SU-DHL-6 (cell line): Measurements from ENCODE around the gene ANKS1A.

Experiments
- H2AFZ ChIP-seq: fragments of 200-600 bp; sonication (generic); 2 replicates; pipeline ENCODE4 v1.6.1; 2014; ENCODE audit warnings: low read depth, mild to moderate bottlenecking, moderate library complexity, mixed read lengths, antibody characterized with exemption, low read length; ENCODE audit not compliant: severe bottlenecking
- H3F3A ChIP-seq: fragments of 200-600 bp; shearing (Covaris generic); 2 replicates; pipeline ENCODE4 v1.6.0; 2016; ENCODE audit warnings: antibody characterized with exemption, mild to moderate bottlenecking; ENCODE audit not compliant: insufficient read depth
- H3K27ac ChIP-seq: fragments of 200-600 bp; sonication (generic); 2 replicates; pipeline ENCODE4 v1.5.1; 2016; ENCODE audit warnings: low read depth, mild to moderate bottlenecking, low read length, moderate library complexity, mixed read lengths
- H3K27me3 ChIP-seq: fragments of 200-600 bp; sonication (generic), shearing (Covaris generic); 2 replicates; pipeline ENCODE4 v1.6.0; 2014; ENCODE audit warnings: mild to moderate bottlenecking, low read length
- H3K36me3 ChIP-seq: fragments of 200-600 bp; sonication (generic); 2 replicates; pipeline ENCODE4 v1.6.1; 2014; ENCODE audit warnings: mild to moderate bottlenecking, low read length, mixed read lengths
- H3K4me2 ChIP-seq: fragments of 300-600, 200-600 bp; shearing (Covaris generic), sonication (generic); 2 replicates; pipeline ENCODE4 v1.6.0; 2014; ENCODE audit warnings: low read length, low read depth, mild to moderate bottlenecking; ENCODE audit not compliant: poor library complexity, severe bottlenecking
- H3K4me3 ChIP-seq: fragments of 200-600 bp; sonication (generic); 2 replicates; pipeline ENCODE4 v1.5.1; 2014; ENCODE audit warnings: antibody characterized with exemption, low read length, mild to moderate bottlenecking, mixed read lengths; ENCODE audit not compliant: insufficient read depth, poor library complexity, severe bottlenecking
- H3K79me2 ChIP-seq: fragments of 200-600 bp; sonication (generic); 2 replicates; pipeline ENCODE4 v1.6.1; 2014; ENCODE audit warnings: mild to moderate bottlenecking, low read length, moderate library complexity; ENCODE audit not compliant: insufficient read depth
- H3K9ac ChIP-seq: fragments of 200-600 bp; sonication (generic); 2 replicates; pipeline ENCODE4 v1.7.0; 2014; ENCODE audit warnings: mild to moderate bottlenecking, low read length
- H3K9me2 ChIP-seq: fragments of 200-600 bp; sonication (generic); replicated peaks from 2 replicates; pipeline ENCODE4 v1.6.1; 2014; ENCODE audit warnings: low read length; ENCODE audit not compliant: insufficient read depth
- H3K9me3 ChIP-seq: fragments of 200-600 bp; sonication (generic); 2 replicates; pipeline ENCODE4 v1.6.1; 2014; ENCODE audit warnings: low read length, mixed read lengths; ENCODE audit not compliant: insufficient read depth
- H4K20me1 ChIP-seq: fragments of 200-600 bp; sonication (generic); 2 replicates; pipeline ENCODE4 v1.6.1; 2014; ENCODE audit warnings: low read depth, mild to moderate bottlenecking, antibody characterized with exemption, low read length, moderate library complexity, mixed read lengths
- CTCF ChIP-seq: fragments of 200-600 bp; sonication (generic); IDR thresholded peaks from one replicate; pipeline ENCODE4 v1.5.1; 2017; ENCODE audit warnings: antibody characterized with exemption, mild to moderate bottlenecking, low read length, moderate library complexity; ENCODE audit not compliant: insufficient read depth, poor library complexity, severe bottlenecking
- EZH2phosphoT487 ChIP-seq: fragments of 200-600 bp; sonication (generic), shearing (Covaris generic); conservative IDR thresholded peaks from 2 replicates; pipeline ENCODE4 v1.6.1; 2018; ENCODE audit warnings: mild to moderate bottlenecking, antibody characterized with exemption, low read length, moderate library complexity, mixed read lengths

The ANKS1A gene

GRCh38 chr6:35036828-35037663, 148.0 kb downstream of the ANKS1A start:
- H3K4me2 ChIP-seq, result no peak overlapping the region
- no peak overlapping the region for H3K4me3 ChIP-seq
- no peaks in the 10 kb centered on the region for H3K9me2 ChIP-seq
- H3K36me3 ChIP-seq, result no peaks in the 10 kb centered on the region
- H3K27ac ChIP-seq, result no peak overlapping the region
- H3F3A ChIP-seq, result no peaks in the 10 kb centered on the region
- H3K27me3 ChIP-seq, result no peaks in the 10 kb centered on the region
- H3K79me2 ChIP-seq, result no peaks in the 10 kb centered on the region
- H2AFZ ChIP-seq, result no peak overlapping the region
- TF ChIP-seq EZH2phosphoT487, result no peak
- no peak for TF ChIP-seq CTCF
- H4K20me1 ChIP-seq, result no peaks in the 10 kb centered on the region
- no peak overlapping the region for H3K9ac ChIP-seq
- no peaks in the 10 kb centered on the region for H3K9me3 ChIP-seq

- no peak overlapping the region for H3K9ac ChIP-seq
- no peak overlapping the region for H3K4me3 ChIP-seq
- H4K20me1 ChIP-seq, result no peaks in the 10 kb centered on the region
- TF ChIP-seq EZH2phosphoT487 (no peak), CTCF (no peak)
- no peaks in the 10 kb centered on the region for H3F3A ChIP-seq
- H3K27ac ChIP-seq, result no peak overlapping the region
- H3K9me3 ChIP-seq, result no peaks in the 10 kb centered on the region
- H3K4me2 ChIP-seq, result no peak overlapping the region
- no peaks in the 10 kb centered on the region for H3K27me3 ChIP-seq
- no peak overlapping the region for H2AFZ ChIP-seq
- no peaks in the 10 kb centered on the region for H3K9me2 ChIP-seq
- H3K36me3 ChIP-seq, result no peaks in the 10 kb centered on the region
- no peaks in the 10 kb centered on the region for H3K79me2 ChIP-seq
These were observed 148.6 kb downstream of the ANKS1A start for GRCh38 chr6:35037664-35038038.

GRCh38 chr6:35038076-35038475, 149.0 kb downstream of the ANKS1A start:
- Histone ChIP-seq H3K79me2 (no peaks in the 10 kb centered on the region), H3K9me3 (no peaks in the 10 kb centered on the region), H3K9me2 (no peaks in the 10 kb centered on the region), H3K27ac (no peak overlapping the region), H2AFZ (no peak overlapping the region), H3K27me3 (no peaks in the 10 kb centered on the region), H3K9ac (no peak overlapping the region), H3F3A (no peaks in the 10 kb centered on the region), H3K4me2 (no peak overlapping the region), H4K20me1 (no peaks in the 10 kb centered on the region), H3K4me3 (no peak overlapping the region), H3K36me3 (no peaks in the 10 kb centered on the region)
- TF ChIP-seq CTCF, result no peak
- no peak for TF ChIP-seq EZH2phosphoT487
